A673 (cell line): ENCODE measurements around the gene TNPO3. TPM values are rescaled to one million over a fixed set of nuclear protein-coding genes. Genes with fewer than 3 reads are reported as not detected.
A peak's percentile ranks its signal among the peaks of the same experiment; 100 is the strongest.

ENCODE experiments used
- BruUV-seq: library from RNA; stranded (reverse); fragments of 400-500 nt; replicated peaks from 2 replicates; lab custom pipeline; 2021; lab: Mats Ljungman, UMichigan
- CTCF ChIA-PET: fragments of 300-600 bp; sonication (Branson Sonifier 250); formaldehyde crosslinking; loops from one replicate; lab custom pipeline; 2022; ENCODE audit warnings: antibody characterized with exemption; lab: Charles Lee
- POLR2A ChIA-PET: fragments of 300-600 bp; sonication (Branson Sonifier 250); formaldehyde crosslinking; loops from one replicate; lab custom pipeline; 2022; ENCODE audit warnings: antibody characterized with exemption; ENCODE audit not compliant: low non-redundant PET; lab: Charles Lee
- DNase-seq: peaks from one replicate; pipeline ENCODE4 v3.0.0-alpha.2; 2015; ENCODE audit warnings: low spot score
- H3K27ac ChIP-seq: fragments of 200-600 bp; sonication (generic); 2 replicates; pipeline ENCODE4 v1.5.1; 2016; ENCODE audit warnings: mixed run types, low read depth, mild to moderate bottlenecking, mixed read lengths, antibody characterized with exemption, low read length; ENCODE audit not compliant: poor library complexity, severe bottlenecking
- H3K27me3 ChIP-seq: fragments of 200-600 bp; sonication (generic); replicated peaks from 2 replicates; pipeline ENCODE4 v1.6.1; 2017; ENCODE audit warnings: mixed run types, low read depth, mild to moderate bottlenecking, mixed read lengths, antibody characterized with exemption, low read length; ENCODE audit not compliant: insufficient read depth, poor library complexity
- H3K36me3 ChIP-seq: fragments of 200-600 bp; sonication (generic); 2 replicates; pipeline ENCODE4 v1.6.1; 2016; ENCODE audit warnings: mixed run types, mild to moderate bottlenecking, mixed read lengths, antibody characterized with exemption, low read length; ENCODE audit not compliant: insufficient read depth, poor library complexity, severe bottlenecking
- H3K4me1 ChIP-seq: fragments of 200-600 bp; sonication (generic); 2 replicates; pipeline ENCODE4 v1.6.1; 2017; ENCODE audit warnings: mixed run types, mild to moderate bottlenecking, mixed read lengths, antibody characterized with exemption, low read length; ENCODE audit not compliant: insufficient read depth, poor library complexity, severe bottlenecking
- H3K4me3 ChIP-seq: fragments of 200-600 bp; sonication (generic); 2 replicates; pipeline ENCODE4 v1.5.1; 2016; ENCODE audit warnings: low read depth, mixed run types, mild to moderate bottlenecking, mixed read lengths, low read length; ENCODE audit not compliant: poor library complexity, severe bottlenecking
- H3K9me3 ChIP-seq: fragments of 200-600 bp; sonication (generic); 2 replicates; pipeline ENCODE4 v1.6.1; 2016; ENCODE audit warnings: mixed run types, low read depth, mild to moderate bottlenecking, mixed read lengths, antibody characterized with exemption, low read length; ENCODE audit not compliant: poor library complexity, severe bottlenecking
- EZH2 ChIP-seq: fragments of 200-600 bp; sonication (generic); IDR thresholded peaks from 2 replicates; pipeline ENCODE4 v1.6.1; 2017; ENCODE audit warnings: borderline replicate concordance, low read depth, mild to moderate bottlenecking, mixed read lengths, antibody characterized with exemption, low read length; ENCODE audit not compliant: poor library complexity, severe bottlenecking
- intact Hi-C: fragments of 100-400 bp; cut with micrococcal nuclease; formaldehyde crosslinking; loops from one replicate; pipeline ENCODE4 v1.10.0; 2022; ENCODE audit not compliant: unreplicated experiment
- total RNA-seq: library from RNA; stranded (reverse); gene quantifications from 2 replicates; pipeline ENCODE4 v1.2.3, GENCODE V29; 2021
- TF ChIP-seq, protein P1 (sequence below): fragments of 300-800, 200-600 bp; sonication (generic); conservative IDR thresholded peaks from 2 replicates; pipeline ENCODE4 v1.5.1; 2017; ENCODE audit warnings: low read depth, mild to moderate bottlenecking, antibody characterized with exemption, low read length, moderate library complexity, mixed read lengths

TNPO3 gene
- total RNA-seq, 1 experiment from 2014 or later, result 77.8 TPM

- TF ChIP-seq EZH2, result no peak
- TF ChIP-seq, protein P1, sequence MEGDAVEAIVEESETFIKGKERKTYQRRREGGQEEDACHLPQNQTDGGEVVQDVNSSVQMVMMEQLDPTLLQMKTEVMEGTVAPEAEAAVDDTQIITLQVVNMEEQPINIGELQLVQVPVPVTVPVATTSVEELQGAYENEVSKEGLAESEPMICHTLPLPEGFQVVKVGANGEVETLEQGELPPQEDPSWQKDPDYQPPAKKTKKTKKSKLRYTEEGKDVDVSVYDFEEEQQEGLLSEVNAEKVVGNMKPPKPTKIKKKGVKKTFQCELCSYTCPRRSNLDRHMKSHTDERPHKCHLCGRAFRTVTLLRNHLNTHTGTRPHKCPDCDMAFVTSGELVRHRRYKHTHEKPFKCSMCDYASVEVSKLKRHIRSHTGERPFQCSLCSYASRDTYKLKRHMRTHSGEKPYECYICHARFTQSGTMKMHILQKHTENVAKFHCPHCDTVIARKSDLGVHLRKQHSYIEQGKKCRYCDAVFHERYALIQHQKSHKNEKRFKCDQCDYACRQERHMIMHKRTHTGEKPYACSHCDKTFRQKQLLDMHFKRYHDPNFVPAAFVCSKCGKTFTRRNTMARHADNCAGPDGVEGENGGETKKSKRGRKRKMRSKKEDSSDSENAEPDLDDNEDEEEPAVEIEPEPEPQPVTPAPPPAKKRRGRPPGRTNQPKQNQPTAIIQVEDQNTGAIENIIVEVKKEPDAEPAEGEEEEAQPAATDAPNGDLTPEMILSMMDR, result no peak
- POLR2A ChIA-PET, result no interaction called here
Measured at GRCh38 chr7:128959296-128959695, 95.6 kb downstream of the TNPO3 start.

GRCh38 chr7:128955981-128956380, 98.9 kb downstream of the TNPO3 start:
- TF ChIP-seq, protein P1, result no peak
- no peak for TF ChIP-seq EZH2
- peaks cover 50% of the 10 kb centered on the region for H3K36me3 ChIP-seq
- CTCF ChIA-PET, result no interaction called here
- intact Hi-C loops, result no loop called here
- no peak overlapping the region for H3K27ac ChIP-seq
- POLR2A ChIA-PET, result no interaction called here
- no peaks in the 10 kb centered on the region for H3K4me1 ChIP-seq
- no peak overlapping the region for H3K4me3 ChIP-seq
- H3K27me3 ChIP-seq, result no peaks in the 10 kb centered on the region
- no TSS peak for BruUV-seq
- H3K9me3 ChIP-seq, result no peaks in the 10 kb centered on the region
- no peak for DNase-seq

More at GRCh38 chr7:128959296-128959695, 95.6 kb downstream of the TNPO3 start:
- H3K27ac ChIP-seq, result no peak overlapping the region
- no peaks in the 10 kb centered on the region for H3K4me1 ChIP-seq
- no TSS peak for BruUV-seq
- no peak for DNase-seq
- CTCF ChIA-PET, result no interaction called here
- H3K9me3 ChIP-seq, result no peaks in the 10 kb centered on the region
- H3K36me3 ChIP-seq, result peaks cover 51% of the 10 kb centered on the region
- intact Hi-C loops, result no loop called here
- H3K4me3 ChIP-seq, result no peak overlapping the region
- H3K27me3 ChIP-seq, result no peaks in the 10 kb centered on the region

- POLR2A ChIA-PET, result no interaction called here
- no peak for TF ChIP-seq EZH2
- TF ChIP-seq, protein P1, result no peak
- H3K27me3 ChIP-seq, result no peaks in the 10 kb centered on the region
- CTCF ChIA-PET, result no interaction called here
- DNase-seq, result no peak
- no peaks in the 10 kb centered on the region for H3K9me3 ChIP-seq
- intact Hi-C loops, result no loop called here
- BruUV-seq, result TSS peak; percentile 76
- no peak overlapping the region for H3K27ac ChIP-seq
- H3K4me3 ChIP-seq, result no peak overlapping the region
- H3K36me3 ChIP-seq, result peaks cover 50% of the 10 kb centered on the region
- H3K4me1 ChIP-seq, result no peaks in the 10 kb centered on the region
Measured at GRCh38 chr7:128954830-128955802, 99.8 kb downstream of the TNPO3 start.
